Measurements from ENCODE around the gene RNF31. TPM values are rescaled to one million over a fixed set of nuclear protein-coding genes. Genes with fewer than 3 reads are reported as not detected.

RNF31 gene
- total RNA-seq, 2 experiments from 2014 or later = 37.8 to 57.8 TPM

DNA sequence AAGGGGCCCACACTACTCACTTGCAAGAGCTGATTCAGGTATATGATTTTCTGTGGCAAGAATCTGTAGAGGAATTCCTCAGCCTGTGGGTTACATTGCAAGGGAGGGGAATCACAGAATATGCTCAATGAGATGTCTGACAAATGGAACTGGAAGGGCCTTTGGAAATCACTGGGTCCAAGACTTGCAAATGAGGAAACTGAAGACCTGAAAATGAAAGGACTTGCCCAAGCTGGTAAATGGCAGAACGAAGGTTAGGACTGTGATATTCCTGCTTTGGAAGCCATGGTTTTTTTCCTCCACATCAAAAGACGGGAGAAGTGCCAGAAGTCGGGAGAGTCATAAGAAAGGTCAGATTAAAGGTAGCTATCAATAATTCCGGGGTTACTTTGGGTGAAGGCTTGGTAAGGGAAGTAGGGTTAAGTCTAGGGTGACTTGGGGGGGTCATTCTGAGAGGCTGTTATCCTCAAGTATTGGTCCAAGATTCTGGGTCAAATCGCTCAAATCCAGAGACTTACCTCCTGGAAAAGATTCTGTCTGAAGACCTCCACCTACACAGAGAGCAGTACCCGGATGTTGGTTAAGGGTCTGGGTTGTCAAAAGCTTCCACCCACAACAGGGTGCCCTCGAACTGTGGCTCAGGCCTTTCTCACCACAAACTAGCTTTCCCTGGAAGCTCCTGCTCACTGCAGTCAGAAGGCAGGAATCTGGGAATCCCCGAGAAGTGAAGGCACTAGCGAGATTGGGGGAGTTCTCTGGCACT lies 1.4 kb upstream of the RNF31 start:
- H3K4me1 ChIP-seq (ENCODE audit: insufficient read depth, low read length, poor library complexity, severe bottlenecking) = peaks cover 25% of the 10 kb centered on the region
- no peaks in the 10 kb centered on the region for H3K9me3 ChIP-seq (ENCODE audit: low read length)
- H4K20me1 ChIP-seq (ENCODE audit: insufficient read depth, low read length) = no peaks in the 10 kb centered on the region
- peaks cover 20% of the 10 kb centered on the region; the same call in 1 of the 2 replicates for H3K79me2 ChIP-seq (ENCODE audit: insufficient read depth, low read depth, low read length)
- POLR2A ChIA-PET = interaction anchor here (1.4 to 3.9 kb wide), 8 partner anchors 9 to 97 kb away, joined by 4 to 32 read pairs (median 12); partner anchors contain the start of genes DCAF11, IRF9, NRL and PCK2
- H2AFZ ChIP-seq (ENCODE audit: low read length) = peak overlapping the region; percentile 48; the same call in 1 of the 2 replicates
- intact Hi-C loops (cut with micrococcal nuclease; ENCODE audit: unreplicated experiment) = loop anchor here (1.0 to 10.0 kb wide), 4 partner anchors 52 to 841 kb away; partner anchors contain the start of genes BCL2L2, CHMP4A, PCK2 and PPP1R3E
- peak overlapping the region; percentile 96 for H3K4me2 ChIP-seq (ENCODE audit: low read length)
- peak overlapping the region; percentile 82 for H3K27ac ChIP-seq (ENCODE audit: low read depth, low read length, poor library complexity, severe bottlenecking)
- TF ChIP-seq, protein P1, sequence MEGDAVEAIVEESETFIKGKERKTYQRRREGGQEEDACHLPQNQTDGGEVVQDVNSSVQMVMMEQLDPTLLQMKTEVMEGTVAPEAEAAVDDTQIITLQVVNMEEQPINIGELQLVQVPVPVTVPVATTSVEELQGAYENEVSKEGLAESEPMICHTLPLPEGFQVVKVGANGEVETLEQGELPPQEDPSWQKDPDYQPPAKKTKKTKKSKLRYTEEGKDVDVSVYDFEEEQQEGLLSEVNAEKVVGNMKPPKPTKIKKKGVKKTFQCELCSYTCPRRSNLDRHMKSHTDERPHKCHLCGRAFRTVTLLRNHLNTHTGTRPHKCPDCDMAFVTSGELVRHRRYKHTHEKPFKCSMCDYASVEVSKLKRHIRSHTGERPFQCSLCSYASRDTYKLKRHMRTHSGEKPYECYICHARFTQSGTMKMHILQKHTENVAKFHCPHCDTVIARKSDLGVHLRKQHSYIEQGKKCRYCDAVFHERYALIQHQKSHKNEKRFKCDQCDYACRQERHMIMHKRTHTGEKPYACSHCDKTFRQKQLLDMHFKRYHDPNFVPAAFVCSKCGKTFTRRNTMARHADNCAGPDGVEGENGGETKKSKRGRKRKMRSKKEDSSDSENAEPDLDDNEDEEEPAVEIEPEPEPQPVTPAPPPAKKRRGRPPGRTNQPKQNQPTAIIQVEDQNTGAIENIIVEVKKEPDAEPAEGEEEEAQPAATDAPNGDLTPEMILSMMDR (conservative IDR thresholded peaks at IDR 0.05; ENCODE audit: low read length) = no peak
- TF ChIP-seq EZH2phosphoT487 (IDR thresholded peaks at IDR 0.05; ENCODE audit: borderline replicate concordance, low read depth, low read length) = no peak
- peak; percentile 52 for DNase-seq (ENCODE audit: low spot score)
- H3K4me3 ChIP-seq (ENCODE audit: low read depth, low read length, poor library complexity, severe bottlenecking) = peak overlapping the region; percentile 94
- peaks cover 44% of the 10 kb centered on the region for H3K36me3 ChIP-seq (ENCODE audit: insufficient read depth, low read length)
- TSS peak; percentile 63 for BruUV-seq (replicated peaks)
- H3K9me2 ChIP-seq (ENCODE audit: insufficient read depth, low read length) = no peaks in the 10 kb centered on the region
- CTCF ChIA-PET (ENCODE audit: unreplicated experiment) = interaction anchor here (0.7 to 1.3 kb wide), 3 partner anchors 15 to 97 kb away, joined by 3 to 4 read pairs (median 3); partner anchors contain the start of genes IRF9 and TINF2

DNA sequence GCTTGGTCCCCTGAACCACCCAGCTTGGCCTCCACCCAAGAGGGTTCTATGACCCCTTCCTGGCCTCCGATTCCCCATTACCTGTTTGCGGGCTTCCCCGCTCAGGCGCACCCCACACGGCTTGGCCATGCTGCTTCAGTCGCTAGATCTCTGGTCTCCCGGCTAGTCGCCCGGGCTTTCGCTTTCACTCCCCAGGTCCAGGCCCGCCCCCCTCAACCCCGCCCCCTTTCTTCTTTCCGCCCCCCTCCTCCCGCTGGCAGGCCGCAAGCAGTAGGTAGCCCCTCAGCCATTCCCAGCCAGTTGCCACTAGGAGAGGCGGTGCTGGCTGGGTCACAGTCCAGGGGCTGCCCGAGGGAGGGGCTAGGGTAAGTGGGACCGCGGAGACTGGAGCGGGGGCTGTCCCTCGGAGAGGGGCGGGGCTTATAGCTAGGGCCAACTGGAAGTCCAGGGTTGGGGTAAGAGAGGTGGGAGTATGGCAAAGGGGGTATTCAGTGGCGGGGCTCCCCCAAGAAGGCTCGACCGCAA lies 783 bp upstream of the RNF31 start, which contains the start of gene PSME2:
TSS of gene PSME2 (minus strand) at position 158 of the 525 bp plus-strand sequence. CDS start at position 129, 29 bp downstream.
- ChIA-PET POLR2A (interaction anchor here (0.8 to 3.9 kb wide), 12 partner anchors 9 to 125 kb away, joined by 3 to 32 read pairs (median 6); partner anchors contain the start of genes DCAF11, IPO4, IRF9 and NRL), CTCF (ENCODE audit: unreplicated experiment) (interaction anchor here (1.1 to 1.3 kb wide), 2 partner anchors 15 to 96 kb away, joined by 3 to 4 read pairs; partner anchors contain the start of genes IRF9 and TINF2)
- TF ChIP-seq, protein P1 (conservative IDR thresholded peaks at IDR 0.05; ENCODE audit: low read length) = no peak
- TF ChIP-seq EZH2phosphoT487 (IDR thresholded peaks at IDR 0.05; ENCODE audit: borderline replicate concordance, low read depth, low read length) = no peak
- peak within 1 kb of the TSS; percentile 96 for H3K4me2 ChIP-seq (ENCODE audit: low read length)
- BruUV-seq (replicated peaks) = no TSS peak
- H3K79me2 ChIP-seq (ENCODE audit: insufficient read depth, low read depth, low read length) = peaks cover 19% of the 10 kb centered on the region; the same call in 1 of the 2 replicates
- intact Hi-C loops (cut with micrococcal nuclease; ENCODE audit: unreplicated experiment) = loop anchor here (1.0 to 10.0 kb wide), 4 partner anchors 52 to 842 kb away; partner anchors contain the start of genes BCL2L2, CHMP4A, PCK2 and PPP1R3E
- H3K27ac ChIP-seq (ENCODE audit: low read depth, low read length, poor library complexity, severe bottlenecking) = peak within 1 kb of the TSS; percentile 82
- peak; percentile 97 for DNase-seq (ENCODE audit: low spot score)
- H3K36me3 ChIP-seq (ENCODE audit: insufficient read depth, low read length) = peaks cover 51% of the 10 kb centered on the region
- H3K9me2 ChIP-seq (ENCODE audit: insufficient read depth, low read length) = no peaks in the 10 kb centered on the region
- peak within 1 kb of the TSS; percentile 76; the same call in 1 of the 2 replicates for H2AFZ ChIP-seq (ENCODE audit: low read length)
- H4K20me1 ChIP-seq (ENCODE audit: insufficient read depth, low read length) = no peaks in the 10 kb centered on the region
- peak within 1 kb of the TSS; percentile 94 for H3K4me3 ChIP-seq (ENCODE audit: low read depth, low read length, poor library complexity, severe bottlenecking)
- H3K4me1 ChIP-seq (ENCODE audit: insufficient read depth, low read length, poor library complexity, severe bottlenecking) = peaks cover 25% of the 10 kb centered on the region
- no peaks in the 10 kb centered on the region for H3K9me3 ChIP-seq (ENCODE audit: low read length)

Data from OCI-LY7 (cell line).